ENCODE measurements around the gene FAP.

GRCh38 chr2:162188451-162188850 lies 54.8 kb downstream of the FAP start:
- TF ChIP-seq, protein P1, sequence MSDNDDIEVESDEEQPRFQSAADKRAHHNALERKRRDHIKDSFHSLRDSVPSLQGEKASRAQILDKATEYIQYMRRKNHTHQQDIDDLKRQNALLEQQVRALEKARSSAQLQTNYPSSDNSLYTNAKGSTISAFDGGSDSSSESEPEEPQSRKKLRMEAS (IDR thresholded peaks at IDR 0.05) = no peak
- TF ChIP-seq EZH2 (IDR thresholded peaks at IDR 0.05; ENCODE audit: low read depth, low read length, severe bottlenecking) (no peak), CTCF (IDR thresholded peaks at IDR 0.05; ENCODE audit: control extremely low read depth in 1 of 3, insufficient read depth in 1 of 3, low read depth in 1 of 3, low read length in 3 of 3) (no peak), GTF2F1 (IDR thresholded peaks at IDR 0.05; ENCODE audit: borderline replicate concordance, low read depth, low read length) (no peak), POU5F1 (IDR thresholded peaks at IDR 0.05; ENCODE audit: low read depth, low read length) (no peak), CTBP2 (IDR thresholded peaks at IDR 0.05; ENCODE audit: borderline replicate concordance, insufficient read depth, insufficient read length, low read length) (no peak), CHD7 (IDR thresholded peaks at IDR 0.05; ENCODE audit: insufficient replicate concordance, low read length) (no peak), BACH1 (IDR thresholded peaks at IDR 0.05; ENCODE audit: low read length) (no peak), POLR2A (IDR thresholded peaks at IDR 0.05; ENCODE audit: control extremely low read depth in 1 of 2, low read depth in 2 of 2, low read length in 2 of 2) (no peak), KDM4A (IDR thresholded peaks at IDR 0.05; ENCODE audit: low read depth, low read length, severe bottlenecking) (no peak), BRCA1 (IDR thresholded peaks at IDR 0.05; ENCODE audit: low read depth, low read length) (no peak), POLR2AphosphoS5 (IDR thresholded peaks at IDR 0.05; ENCODE audit: low read depth, low read length) (no peak)

Measured in H1 (cell line).